H9 (cell line): Measurements from ENCODE around the gene FCAMR. TPM values are rescaled to one million over a fixed set of nuclear protein-coding genes. Genes with fewer than 3 reads are reported as not detected.

Experiments used
- DNase-seq: peaks from one replicate; pipeline ENCODE4 v3.0.0-alpha.2; 2017
- H2AFZ ChIP-seq: one replicate; pipeline ENCODE4 v1.6.1; 2013; ENCODE audit warnings: mild to moderate bottlenecking, low read length, control low read depth, moderate library complexity
- H2AK5ac ChIP-seq: 2 replicates; pipeline ENCODE4 v1.6.1; 2013; ENCODE audit warnings: low read length, control low read depth, mixed read lengths; ENCODE audit not compliant: insufficient read length
- H2BK120ac ChIP-seq: one replicate; pipeline ENCODE4 v1.6.1; 2013; ENCODE audit warnings: low read depth, mild to moderate bottlenecking, low read length, control low read depth, inconsistent platforms; ENCODE audit not compliant: poor library complexity, severe bottlenecking
- H2BK12ac ChIP-seq: 2 replicates; pipeline ENCODE4 v1.6.1; 2013; ENCODE audit warnings: low read length, control low read depth, mixed read lengths, low read depth; ENCODE audit not compliant: insufficient read length
- H2BK15ac ChIP-seq: 2 replicates; pipeline ENCODE4 v1.6.1; 2013; ENCODE audit warnings: low read depth, low read length, control low read depth
- H2BK20ac ChIP-seq: one replicate; pipeline ENCODE4 v1.6.1; 2013; ENCODE audit warnings: low read depth, mild to moderate bottlenecking, low read length, control low read depth, inconsistent platforms; ENCODE audit not compliant: poor library complexity, severe bottlenecking
- H2BK5ac ChIP-seq: 2 replicates; pipeline ENCODE4 v1.6.1; 2013; ENCODE audit warnings: low read length, control low read depth, mixed read lengths; ENCODE audit not compliant: insufficient read length
- H3K14ac ChIP-seq: 2 replicates; pipeline ENCODE4 v1.6.1; 2013; ENCODE audit warnings: low read length, control low read depth; ENCODE audit not compliant: insufficient read depth
- H3K18ac ChIP-seq: 2 replicates; pipeline ENCODE4 v1.6.1; 2013; ENCODE audit warnings: low read depth, mild to moderate bottlenecking, mixed read lengths, low read length, control low read depth; ENCODE audit not compliant: insufficient read length
- H3K23ac ChIP-seq: 2 replicates; pipeline ENCODE4 v1.6.1; 2013; ENCODE audit warnings: low read length, control low read depth, mixed read lengths, low read depth; ENCODE audit not compliant: insufficient read length
- H3K23me2 ChIP-seq: 2 replicates; pipeline ENCODE4 v1.6.1; 2013; ENCODE audit warnings: low read depth, mild to moderate bottlenecking, mixed read lengths, low read length, control low read depth; ENCODE audit not compliant: insufficient read length, poor library complexity, severe bottlenecking
- H3K27ac ChIP-seq: 2 replicates; pipeline ENCODE4 v1.5.1; 2013; ENCODE audit warnings: low read length, control low read depth, mixed read lengths, low read depth; ENCODE audit not compliant: insufficient read length
- H3K27me3 ChIP-seq: 2 replicates; pipeline ENCODE4 v1.6.1; 2013; ENCODE audit warnings: low read length, control low read depth, inconsistent platforms; ENCODE audit not compliant: insufficient read depth
- H3K4ac ChIP-seq: 2 replicates; pipeline ENCODE4 v1.6.1; 2013; ENCODE audit warnings: low read depth, mild to moderate bottlenecking, control low read depth, inconsistent platforms, low read length, moderate library complexity
- H3K4me1 ChIP-seq: 2 replicates; pipeline ENCODE4 v1.6.1; 2013; ENCODE audit warnings: low read length, control low read depth, inconsistent platforms; ENCODE audit not compliant: insufficient read depth
- H3K4me2 ChIP-seq: 2 replicates; pipeline ENCODE4 v1.6.1; 2013; ENCODE audit warnings: low read length, control low read depth, mixed read lengths; ENCODE audit not compliant: insufficient read length, insufficient read depth
- H3K56ac ChIP-seq: 2 replicates; pipeline ENCODE4 v1.6.1; 2013; ENCODE audit warnings: low read depth, mild to moderate bottlenecking, mixed read lengths, low read length, control low read depth; ENCODE audit not compliant: insufficient read length
- H3K79me1 ChIP-seq: 2 replicates; pipeline ENCODE4 v1.6.1; 2013; ENCODE audit warnings: low read depth, mild to moderate bottlenecking, moderate library complexity, low read length, control low read depth, inconsistent platforms; ENCODE audit not compliant: insufficient read depth, poor library complexity, severe bottlenecking
- H3K79me2 ChIP-seq: 2 replicates; pipeline ENCODE4 v1.6.1; 2013; ENCODE audit warnings: low read length, control low read depth, inconsistent platforms; ENCODE audit not compliant: insufficient read depth
- H3K9ac ChIP-seq: 2 replicates; pipeline ENCODE4 v1.6.1; 2013; ENCODE audit warnings: low read length, control low read depth, mixed read lengths; ENCODE audit not compliant: insufficient read length; ENCODE audit errors: extremely low read depth
- H3K9me3 ChIP-seq: one replicate; pipeline ENCODE4 v1.6.1; 2013; ENCODE audit warnings: low read depth, low read length, inconsistent platforms; ENCODE audit not compliant: control insufficient read depth
- H3T11ph ChIP-seq: one replicate; pipeline ENCODE4 v1.6.1; 2013; ENCODE audit warnings: mild to moderate bottlenecking, low read length, control low read depth, inconsistent platforms
- H4K20me1 ChIP-seq: one replicate; pipeline ENCODE4 v1.6.1; 2013; ENCODE audit not compliant: control insufficient read depth, insufficient read length, insufficient read depth
- H4K5ac ChIP-seq: 2 replicates; pipeline ENCODE4 v1.6.1; 2013; ENCODE audit warnings: low read depth, mild to moderate bottlenecking, mixed read lengths, low read length, control low read depth; ENCODE audit not compliant: insufficient read length
- H4K8ac ChIP-seq: replicated peaks from 2 replicates; pipeline ENCODE4 v1.6.1; 2013; ENCODE audit warnings: low read length, control low read depth, mixed read lengths, low read depth; ENCODE audit not compliant: insufficient read length
- H4K91ac ChIP-seq: 2 replicates; pipeline ENCODE4 v1.6.1; 2013; ENCODE audit warnings: low read depth, mild to moderate bottlenecking, moderate library complexity, mixed read lengths, low read length, control low read depth; ENCODE audit not compliant: insufficient read length
- H3K27ac Mint-ChIP-seq, 3 experiments: 2 replicates in 2 of 3; 3 replicates in 1 of 3; pipeline ENCODE4 v1.8.0; 2020 to 2021; ENCODE audit warnings: mixed read lengths in 3 of 3, mild to moderate bottlenecking in 1 of 3, moderate library complexity in 1 of 3
- H3K27me3 Mint-ChIP-seq: 2 replicates; pipeline ENCODE4 v1.8.0; 2021; ENCODE audit warnings: low read depth, mild to moderate bottlenecking, moderate library complexity, mixed read lengths
- H3K36me3 Mint-ChIP-seq, 3 experiments: 2 replicates in 2 of 3; 3 replicates in 1 of 3; pipeline ENCODE4 v1.8.0; 2020 to 2021; ENCODE audit warnings: low read depth in 3 of 3, mixed read lengths in 3 of 3; ENCODE audit not compliant: insufficient read depth in 1 of 3
- H3K4me1 Mint-ChIP-seq, 2 experiments: 2 replicates each; pipeline ENCODE4 v1.8.0; 2020; ENCODE audit warnings: mixed read lengths in 2 of 2
- H3K4me3 Mint-ChIP-seq, 2 experiments: 2 replicates in 1 of 2; 3 replicates in 1 of 2; pipeline ENCODE4 v1.8.0; 2020 to 2021; ENCODE audit warnings: mild to moderate bottlenecking in 2 of 2, mixed read lengths in 2 of 2, moderate library complexity in 1 of 2
- H3K9me3 Mint-ChIP-seq, 2 experiments: 2 replicates in 1 of 2; 3 replicates in 1 of 2; pipeline ENCODE4 v1.8.0; 2020; ENCODE audit warnings: mild to moderate bottlenecking in 2 of 2, mixed read lengths in 2 of 2, moderate library complexity in 1 of 2
- CTCF ChIP-seq: fragments of 200-600 bp; sonication (generic); conservative IDR thresholded peaks from 3 replicates; pipeline ENCODE4 v1.8.0; 2021; ENCODE audit warnings: antibody characterized with exemption, mild to moderate bottlenecking
- WGBS: extraction: QIAGEN DNeasy Blood & Tissue Kit; methylation state at CpG from one replicate; pipeline ENCODE4 v1.1.7; 2013; ENCODE audit warnings: missing lambda C conversion rate, low lambda C conversion rate, mixed read lengths; ENCODE audit not compliant: insufficient read length; ENCODE audit errors: extremely low coverage; 5-methylcytosine and 5-hydroxymethylcytosine counted together
- total RNA-seq: library from RNA; stranded (reverse); gene quantifications from 2 replicates; pipeline ENCODE4 v1.2.1, GENCODE V29; 2021

The FCAMR gene
- total RNA-seq, 1 experiment from 2014 or later = not detected

- WGBS = no CpG with 5 or more reads among the region's 19 CpGs
These were observed 34.7 kb downstream of the FCAMR start for GRCh38 chr1:206935491-206936067.

More at GRCh38 chr1:206935491-206936067, 34.7 kb downstream of the FCAMR start:
- H3K18ac ChIP-seq = no peak overlapping the region
- no peak overlapping the region for H3K56ac ChIP-seq
- H4K91ac ChIP-seq = no peak overlapping the region
- H3K4me1 ChIP-seq = no peaks in the 10 kb centered on the region
- DNase-seq = peak; percentile 90
- no peak overlapping the region for H3K27ac ChIP-seq
- H4K20me1 ChIP-seq = no peaks in the 10 kb centered on the region
- H3K4ac ChIP-seq = no peak overlapping the region
- no peaks in the 10 kb centered on the region for H3K9me3 Mint-ChIP-seq
- H4K5ac ChIP-seq = no peak overlapping the region
- no peak overlapping the region for H2BK5ac ChIP-seq
- H3T11ph ChIP-seq = no peak overlapping the region
- no peak overlapping the region for H2BK12ac ChIP-seq
- no peak overlapping the region for H3K9ac ChIP-seq
- no peak overlapping the region for H2AK5ac ChIP-seq
- H4K8ac ChIP-seq = no peak overlapping the region
- H3K4me3 Mint-ChIP-seq = no peak overlapping the region
- H3K27me3 Mint-ChIP-seq = peaks cover 3% of the 10 kb centered on the region; the same call in 1 of the 2 replicates
- H3K79me2 ChIP-seq = no peaks in the 10 kb centered on the region
- peak; percentile 92 for TF ChIP-seq CTCF
- H3K27ac Mint-ChIP-seq = no peak overlapping the region
- H2BK20ac ChIP-seq = no peak overlapping the region
- H3K4me1 Mint-ChIP-seq = peaks cover 7 to 8% of the 10 kb centered on the region in 2 experiments; a peak in 3 of 4 replicates
- H3K4me2 ChIP-seq = no peak overlapping the region
- no peak overlapping the region for H3K14ac ChIP-seq
- H3K23me2 ChIP-seq = no peaks in the 10 kb centered on the region
- H3K23ac ChIP-seq = no peak overlapping the region
- H3K79me1 ChIP-seq = no peaks in the 10 kb centered on the region
- H3K9me3 ChIP-seq = no peaks in the 10 kb centered on the region
- no peaks in the 10 kb centered on the region for H3K36me3 Mint-ChIP-seq
- no peaks in the 10 kb centered on the region for H3K27me3 ChIP-seq
- no peak overlapping the region for H2BK120ac ChIP-seq
- no peak overlapping the region for H2BK15ac ChIP-seq
- no peak overlapping the region for H2AFZ ChIP-seq
